Astrocyte (in vitro differentiated cells and primary cell): ENCODE results near the gene NBEA. TPM values are rescaled to one million over a fixed set of nuclear protein-coding genes. Genes with fewer than 3 reads are reported as not detected.

Experiments
- DNase-seq: peaks from one replicate; pipeline ENCODE4 v3.0.0-alpha.2; 2010; ENCODE audit warnings: low read depth
- FAIRE-seq: peaks from 2 replicates; lab custom pipeline; 2011; peaks lifted over from hg19 to GRCh38; lab: Jason Lieb, UNC
- H2AFZ ChIP-seq: 2 replicates; pipeline ENCODE4 v1.6.0; 2012; ENCODE audit warnings: low read depth, low read length, inconsistent platforms
- H3K27ac ChIP-seq: 2 replicates; pipeline ENCODE4 v1.5.1; 2011; ENCODE audit warnings: low read depth, low read length, inconsistent platforms
- H3K27me3 ChIP-seq: 2 replicates; pipeline ENCODE4 v1.6.0; 2011; ENCODE audit warnings: low read length, inconsistent platforms; ENCODE audit not compliant: insufficient read depth
- H3K36me3 ChIP-seq: 2 replicates; pipeline ENCODE4 v1.5.1; 2011; ENCODE audit warnings: low read length, inconsistent platforms; ENCODE audit not compliant: insufficient read depth
- H3K4me1 ChIP-seq: 2 replicates; pipeline ENCODE4 v1.5.1; 2011; ENCODE audit warnings: low read length, inconsistent platforms; ENCODE audit not compliant: insufficient read depth
- H3K4me2 ChIP-seq: 2 replicates; pipeline ENCODE4 v1.6.0; 2012; ENCODE audit warnings: low read length, inconsistent platforms
- H3K4me3 ChIP-seq: 2 replicates; pipeline ENCODE4 v1.5.1; 2011; ENCODE audit warnings: low read depth, mild to moderate bottlenecking, low read length, inconsistent platforms; ENCODE audit not compliant: insufficient read depth
- H3K79me2 ChIP-seq: 2 replicates; pipeline ENCODE4 v1.6.0; 2012; ENCODE audit warnings: mild to moderate bottlenecking, low read length, inconsistent platforms; ENCODE audit not compliant: insufficient read depth
- H3K9ac ChIP-seq: 2 replicates; pipeline ENCODE4 v1.6.0; 2012; ENCODE audit warnings: mild to moderate bottlenecking, low read length, inconsistent platforms
- H3K9me3 ChIP-seq: 2 replicates; pipeline ENCODE4 v1.5.1; 2012; ENCODE audit warnings: low read depth, mild to moderate bottlenecking, low read length, inconsistent platforms; ENCODE audit not compliant: insufficient read depth
- H4K20me1 ChIP-seq: 2 replicates; pipeline ENCODE4 v1.6.0; 2012; ENCODE audit warnings: low read length, inconsistent platforms; ENCODE audit not compliant: insufficient read depth
- H3K27ac Mint-ChIP-seq: one replicate; pipeline ENCODE4 v1.8.0; 2021; ENCODE audit warnings: mild to moderate bottlenecking, mixed read lengths; ENCODE audit not compliant: unreplicated experiment
- H3K27me3 Mint-ChIP-seq: one replicate; pipeline ENCODE4 v1.8.0; 2021; ENCODE audit warnings: low read depth, mixed read lengths; ENCODE audit not compliant: unreplicated experiment
- H3K36me3 Mint-ChIP-seq: one replicate; pipeline ENCODE4 v1.8.0; 2021; ENCODE audit warnings: low read depth, mixed read lengths; ENCODE audit not compliant: unreplicated experiment
- H3K4me1 Mint-ChIP-seq: one replicate; pipeline ENCODE4 v1.8.0; 2021; ENCODE audit warnings: low read depth, mixed read lengths; ENCODE audit not compliant: unreplicated experiment
- H3K4me3 Mint-ChIP-seq: one replicate; pipeline ENCODE4 v1.8.0; 2021; ENCODE audit warnings: mild to moderate bottlenecking, moderate library complexity, mixed read lengths; ENCODE audit not compliant: unreplicated experiment
- H3K9me3 Mint-ChIP-seq: one replicate; pipeline ENCODE4 v1.8.0; 2021; ENCODE audit warnings: mild to moderate bottlenecking, mixed read lengths; ENCODE audit not compliant: unreplicated experiment
- EZH2 ChIP-seq: IDR thresholded peaks from 2 replicates; pipeline ENCODE4 v1.6.1; 2012; ENCODE audit warnings: mild to moderate bottlenecking, low read length, inconsistent platforms; ENCODE audit not compliant: insufficient read depth
- total RNA-seq: library from RNA; stranded (reverse); gene quantifications from 2 replicates; pipeline ENCODE4 v1.2.1, GENCODE V29; 2021
- TF ChIP-seq, protein P1 (sequence below): IDR thresholded peaks from 2 replicates; pipeline ENCODE4 v1.5.1; 2011; ENCODE audit warnings: low read depth, mild to moderate bottlenecking, inconsistent platforms, low read length, moderate library complexity; ENCODE audit not compliant: insufficient read depth

The NBEA gene
- total RNA-seq, 1 donor from 2014 or later: 7.8 TPM

GRCh38 chr13:35346494-35346893 lies 404.4 kb downstream of the NBEA start:
- no peaks in the 10 kb centered on the region for H4K20me1 ChIP-seq
- DNase-seq: no peak
- no peaks in the 10 kb centered on the region for H3K4me1 ChIP-seq
- Mint-ChIP-seq H3K27ac (no peak overlapping the region), H3K27me3 (no peaks in the 10 kb centered on the region), H3K4me3 (no peak overlapping the region), H3K36me3 (no peaks in the 10 kb centered on the region), H3K4me1 (peaks cover 11% of the 10 kb centered on the region), H3K9me3 (no peaks in the 10 kb centered on the region)
- TF ChIP-seq, protein P1, sequence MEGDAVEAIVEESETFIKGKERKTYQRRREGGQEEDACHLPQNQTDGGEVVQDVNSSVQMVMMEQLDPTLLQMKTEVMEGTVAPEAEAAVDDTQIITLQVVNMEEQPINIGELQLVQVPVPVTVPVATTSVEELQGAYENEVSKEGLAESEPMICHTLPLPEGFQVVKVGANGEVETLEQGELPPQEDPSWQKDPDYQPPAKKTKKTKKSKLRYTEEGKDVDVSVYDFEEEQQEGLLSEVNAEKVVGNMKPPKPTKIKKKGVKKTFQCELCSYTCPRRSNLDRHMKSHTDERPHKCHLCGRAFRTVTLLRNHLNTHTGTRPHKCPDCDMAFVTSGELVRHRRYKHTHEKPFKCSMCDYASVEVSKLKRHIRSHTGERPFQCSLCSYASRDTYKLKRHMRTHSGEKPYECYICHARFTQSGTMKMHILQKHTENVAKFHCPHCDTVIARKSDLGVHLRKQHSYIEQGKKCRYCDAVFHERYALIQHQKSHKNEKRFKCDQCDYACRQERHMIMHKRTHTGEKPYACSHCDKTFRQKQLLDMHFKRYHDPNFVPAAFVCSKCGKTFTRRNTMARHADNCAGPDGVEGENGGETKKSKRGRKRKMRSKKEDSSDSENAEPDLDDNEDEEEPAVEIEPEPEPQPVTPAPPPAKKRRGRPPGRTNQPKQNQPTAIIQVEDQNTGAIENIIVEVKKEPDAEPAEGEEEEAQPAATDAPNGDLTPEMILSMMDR: no peak
- TF ChIP-seq EZH2: no peak
- H3K79me2 ChIP-seq: no peaks in the 10 kb centered on the region
- H3K9ac ChIP-seq: no peak overlapping the region
- H3K4me2 ChIP-seq: no peak overlapping the region
- no peak overlapping the region for H2AFZ ChIP-seq
- no peak overlapping the region for H3K27ac ChIP-seq
- no peaks in the 10 kb centered on the region for H3K36me3 ChIP-seq
- FAIRE-seq: no peak
- no peaks in the 10 kb centered on the region for H3K9me3 ChIP-seq
- no peaks in the 10 kb centered on the region for H3K27me3 ChIP-seq
- no peak overlapping the region for H3K4me3 ChIP-seq

GRCh38 chr13:35347679-35348205 lies 405.7 kb downstream of the NBEA start:
- FAIRE-seq: no peak
- H3K9ac ChIP-seq: no peak overlapping the region

DNA sequence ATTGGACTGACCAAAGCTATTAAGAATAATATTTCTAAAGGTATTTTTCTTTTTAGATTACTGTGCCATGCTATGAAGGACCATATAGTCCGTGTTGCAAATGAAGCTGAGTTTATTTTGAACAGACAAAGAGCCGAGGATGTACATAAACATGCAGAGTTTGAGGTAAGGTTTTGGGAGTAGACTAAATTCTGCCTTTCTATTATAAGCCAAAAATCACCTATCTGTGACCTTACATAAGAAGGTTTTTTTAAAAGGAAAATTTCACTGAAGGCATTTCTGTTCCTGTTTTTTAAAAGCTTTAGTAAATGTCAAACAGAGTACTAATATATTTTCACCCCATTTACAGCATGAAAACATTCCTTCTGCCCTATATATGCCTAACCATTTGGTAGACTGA lies 407.0 kb downstream of the NBEA start:
- TF ChIP-seq, protein P1: no peak
- TF ChIP-seq EZH2: no peak
- H3K9me3 ChIP-seq: no peaks in the 10 kb centered on the region
- H2AFZ ChIP-seq: no peak overlapping the region
- peaks cover 11% of the 10 kb centered on the region for H3K4me1 Mint-ChIP-seq
- H3K36me3 Mint-ChIP-seq: no peaks in the 10 kb centered on the region
- no peak overlapping the region for H3K4me3 Mint-ChIP-seq
- no peaks in the 10 kb centered on the region for H4K20me1 ChIP-seq
- no peaks in the 10 kb centered on the region for H3K9me3 Mint-ChIP-seq
- DNase-seq (no peak), FAIRE-seq (no peak)
- H3K27me3 Mint-ChIP-seq: no peaks in the 10 kb centered on the region
- H3K9ac ChIP-seq: no peak overlapping the region
- no peaks in the 10 kb centered on the region for H3K27me3 ChIP-seq
- H3K4me2 ChIP-seq: no peak overlapping the region
- no peak overlapping the region for H3K27ac ChIP-seq
- H3K79me2 ChIP-seq: no peaks in the 10 kb centered on the region
- no peaks in the 10 kb centered on the region for H3K4me1 ChIP-seq
- no peaks in the 10 kb centered on the region for H3K36me3 ChIP-seq
- H3K4me3 ChIP-seq: no peak overlapping the region
- no peak overlapping the region for H3K27ac Mint-ChIP-seq

More at GRCh38 chr13:35347679-35348205, 405.7 kb downstream of the NBEA start:
- Mint-ChIP-seq H3K27me3 (no peaks in the 10 kb centered on the region), H3K4me1 (peaks cover 11% of the 10 kb centered on the region), H3K36me3 (no peaks in the 10 kb centered on the region), H3K4me3 (no peak overlapping the region), H3K27ac (no peak overlapping the region), H3K9me3 (no peaks in the 10 kb centered on the region)
- H3K9me3 ChIP-seq: no peaks in the 10 kb centered on the region
- H4K20me1 ChIP-seq: no peaks in the 10 kb centered on the region
- no peak overlapping the region for H3K27ac ChIP-seq
- no peak overlapping the region for H3K4me2 ChIP-seq
- peak overlapping the region; percentile 9 for H2AFZ ChIP-seq
- no peaks in the 10 kb centered on the region for H3K4me1 ChIP-seq
- no peaks in the 10 kb centered on the region for H3K79me2 ChIP-seq
- H3K4me3 ChIP-seq: no peak overlapping the region
- no peaks in the 10 kb centered on the region for H3K27me3 ChIP-seq
- DNase-seq: no peak
- TF ChIP-seq, protein P1: no peak
- TF ChIP-seq EZH2: no peak
- no peaks in the 10 kb centered on the region for H3K36me3 ChIP-seq
